HepG2 (cell line): ENCODE results near the gene DMRT1. TPM values are rescaled to one million over a fixed set of nuclear protein-coding genes. Genes with fewer than 3 reads are reported as not detected.

Source experiments
- ATAC-seq: fragments of 200-7000 bp; cut with Tn5 transposase; 3 replicates; pipeline ENCODE4 v1.9.1; 2020; ENCODE audit warnings: mild to moderate bottlenecking, moderate library complexity
- BruUV-seq: library from RNA; stranded (reverse); fragments of 400-500 nt; replicated peaks from 2 replicates; lab custom pipeline; 2021; lab: Mats Ljungman, UMichigan
- CTCF ChIA-PET: fragments of 300-600 bp; formaldehyde crosslinking; extraction: SDS; loops from one replicate; lab custom pipeline; 2021; ENCODE audit warnings: low total read pairs, inconsistent platforms, low intra/inter-chr PET ratio; lab: Yijun Ruan, JAX
- POLR2A ChIA-PET: fragments of 350-600 bp; sonication (Branson Sonifier 250); formaldehyde crosslinking; loops from one replicate; lab custom pipeline; 2020; ENCODE audit warnings: antibody characterized with exemption, inconsistent platforms; lab: Yijun Ruan, JAX
- DNase-seq: peaks from one replicate; pipeline ENCODE4 v3.0.0-alpha.2; 2015; ENCODE audit warnings: low spot score
- FAIRE-seq: peaks from 3 replicates; lab custom pipeline; 2011; peaks lifted over from hg19 to GRCh38; lab: Jason Lieb, UNC
- H2AFZ ChIP-seq: one replicate; pipeline ENCODE4 v1.6.1; 2011; ENCODE audit warnings: low read length, inconsistent platforms
- H3K27ac ChIP-seq: fragments of 300-600 bp; 3 replicates; pipeline ENCODE4 v1.8.0; 2011; ENCODE audit warnings: mixed run types, mild to moderate bottlenecking, mixed read lengths, low read length, inconsistent platforms; ENCODE audit not compliant: insufficient read depth; ENCODE audit errors: extremely low read length
- H3K27me3 ChIP-seq, 2 experiments: fragments of 200-600 bp in 1 of 2; 2 replicates in 1 of 2; 3 replicates in 1 of 2; pipeline versions ENCODE4 v1.6.0 to v1.8.0; 2011; ENCODE audit warnings: low read length in 2 of 2, mild to moderate bottlenecking in 2 of 2, moderate library complexity in 2 of 2, inconsistent platforms in 1 of 2; ENCODE audit not compliant: insufficient read depth in 2 of 2, control insufficient read depth in 1 of 2
- H3K36me3 ChIP-seq, 2 experiments: fragments of 200-600 bp in 1 of 2; replicated peaks in 1 of 2; 2 replicates in 1 of 2; 3 replicates in 1 of 2; pipeline versions ENCODE4 v1.5.1 to v1.8.0; 2011; ENCODE audit warnings: low read length in 2 of 2, inconsistent platforms in 1 of 2; ENCODE audit not compliant: insufficient read depth in 2 of 2, control insufficient read depth in 1 of 2
- H3K4me1 ChIP-seq: 2 replicates; pipeline ENCODE4 v1.5.1; 2012; ENCODE audit warnings: low read length, inconsistent platforms; ENCODE audit not compliant: insufficient read depth
- H3K4me2 ChIP-seq: 2 replicates; pipeline ENCODE4 v1.6.0; 2011; ENCODE audit warnings: low read depth, low read length, inconsistent platforms
- H3K4me3 ChIP-seq, 3 experiments: fragments of 200-600 bp in 1 of 3; sonication (generic), shearing (Covaris generic) in 1 of 3; replicated peaks in 1 of 3; 2 replicates each; pipeline ENCODE4 v1.5.1; 2011 to 2016; ENCODE audit warnings: low read length in 3 of 3, inconsistent platforms in 2 of 3, low read depth in 2 of 3, mild to moderate bottlenecking in 2 of 3, control low read depth in 1 of 3, mixed read lengths in 1 of 3; ENCODE audit not compliant: insufficient read depth in 1 of 3
- H3K79me2 ChIP-seq: one replicate; pipeline ENCODE4 v1.6.1; 2011; ENCODE audit warnings: low read length, inconsistent platforms; ENCODE audit not compliant: insufficient read depth
- H3K9ac ChIP-seq: 2 replicates; pipeline ENCODE4 v1.6.0; 2011; ENCODE audit warnings: mild to moderate bottlenecking, low read depth, low read length, inconsistent platforms; ENCODE audit not compliant: insufficient read depth
- H3K9me3 ChIP-seq: 2 replicates; pipeline ENCODE4 v1.5.1; 2012; ENCODE audit warnings: mild to moderate bottlenecking, low read length
- H4K20me1 ChIP-seq: 2 replicates; pipeline ENCODE4 v1.6.0; 2011; ENCODE audit warnings: inconsistent platforms, mild to moderate bottlenecking, low read length, moderate library complexity; ENCODE audit not compliant: insufficient read depth
- CENPX ChIP-seq: sonication (generic); formaldehyde crosslinking; IDR thresholded peaks from 2 replicates; pipeline ENCODE4 v1.9.0; 2021; ENCODE audit warnings: mild to moderate bottlenecking, missing genetic modification reagents, moderate library complexity
- KAT2B ChIP-seq: fragments of 150-350 bp; IDR thresholded peaks from 2 replicates; pipeline ENCODE4 v1.6.1; 2014; ENCODE audit warnings: low read depth, low read length, borderline replicate concordance
- RNF2 ChIP-seq: fragments of 450-650 bp; conservative IDR thresholded peaks from 2 replicates; pipeline ENCODE4 v1.6.1; 2016; ENCODE audit warnings: low read depth
- ZBTB25 ChIP-seq: IDR thresholded peaks from 2 replicates; pipeline ENCODE4 v1.6.1; 2018; ENCODE audit warnings: missing genetic modification reagents
- ZFP91 ChIP-seq: sonication (generic); formaldehyde crosslinking; IDR thresholded peaks from 2 replicates; pipeline ENCODE4 v1.9.0; 2022; ENCODE audit warnings: missing genetic modification reagents, mild to moderate bottlenecking, borderline replicate concordance
- ZNF121 ChIP-seq: sonication (generic); formaldehyde crosslinking; IDR thresholded peaks from 2 replicates; pipeline ENCODE4 v1.5.0; 2020; ENCODE audit warnings: mild to moderate bottlenecking, missing genetic modification reagents
- ZNF569 ChIP-seq: sonication (generic); formaldehyde crosslinking; IDR thresholded peaks from 2 replicates; pipeline ENCODE4 v1.5.0; 2020; ENCODE audit warnings: mild to moderate bottlenecking, missing genetic modification reagents, moderate library complexity, borderline replicate concordance
- ZNF629 ChIP-seq: sonication (generic); formaldehyde crosslinking; conservative IDR thresholded peaks from 2 replicates; pipeline ENCODE4 v1.5.0; 2020; ENCODE audit warnings: missing genetic modification reagents
- ZNF710 ChIP-seq: sonication (generic); formaldehyde crosslinking; IDR thresholded peaks from 2 replicates; pipeline ENCODE4 v1.5.0; 2020; ENCODE audit warnings: mild to moderate bottlenecking, missing genetic modification reagents, borderline replicate concordance
- ZNF850 ChIP-seq: sonication (generic); formaldehyde crosslinking; conservative IDR thresholded peaks from 2 replicates; pipeline ENCODE4 v1.9.0; 2021; ENCODE audit warnings: mild to moderate bottlenecking, missing genetic modification reagents
- WGBS: methylation state at CpG from one replicate; pipeline ENCODE4 v1.1.6; 2017; ENCODE audit warnings: low lambda C conversion rate; 5-methylcytosine and 5-hydroxymethylcytosine counted together
- in situ Hi-C: cut with HindIII; loops from 2 replicates; pipeline ENCODE4 v1.10.0; 2017; ENCODE audit warnings: low pct_unique_long_range_greater_than_20kb; ENCODE audit not compliant: extremely low pct_ligation_motif_present
- intact Hi-C: fragments of 100-400 bp; cut with micrococcal nuclease; formaldehyde crosslinking; loops from one replicate; pipeline ENCODE4 v1.10.0; 2022; ENCODE audit not compliant: unreplicated experiment
- polyA plus RNA-seq, 8 experiments: library from polyadenylated mRNA; depleted of rRNA in 3 of 8; stranded (reverse) in 7 of 8; unstranded in 1 of 8; fragments of >200 nt; fragmentation: Illumina TruSeq in 4 of 8; extraction: Trizol in 4 of 8; gene quantifications; 2 replicates each; pipeline versions ENCODE4 v1.2.1 to v1.2.3, GENCODE V29; 2011 to 2016; ENCODE audit warnings: low read depth in 4 of 8, missing spikeins in 1 of 8, mixed read lengths in 1 of 8; ENCODE audit not compliant: insufficient read depth in 1 of 8
- total RNA-seq, 5 experiments: library from RNA; depleted of rRNA; stranded (reverse); fragments of >200 nt; fragmentation: Illumina TruSeq; extraction: Trizol; gene quantifications; 2 replicates each; pipeline ENCODE4 v1.2.3, GENCODE V29; 2016; ENCODE audit warnings: low read depth in 1 of 5

The DMRT1 gene
- total and polyA plus RNA-seq, 2 of the 13 experiments (the other 11 are each of a cell fraction or from before 2014, with no cell fraction given) = not detected

GRCh38 chr9:811106-811531 lies 30.4 kb upstream of the DMRT1 start:
- Histone ChIP-seq H3K9me3 (no peaks in the 10 kb centered on the region), H3K9ac (no peak overlapping the region), H3K79me2 (no peaks in the 10 kb centered on the region), H3K4me3 (no peak overlapping the region), H4K20me1 (no peaks in the 10 kb centered on the region), H3K4me2 (no peak overlapping the region), H3K27me3 (no peaks in the 10 kb centered on the region), H3K27ac (no peak overlapping the region), H3K36me3 (no peaks in the 10 kb centered on the region), H3K4me1 (no peaks in the 10 kb centered on the region), H2AFZ (no peak overlapping the region)
- CTCF ChIA-PET = no interaction called here
- DNase-seq (no peak), FAIRE-seq (no peak), ATAC-seq (no peak)
- no TSS peak for BruUV-seq
- in situ Hi-C loops (no loop called here), intact Hi-C loops (no loop called here)
- TF ChIP-seq ZNF629 (CRISPR knock-in tag) (no peak), ZNF710 (no peak), ZNF850 (CRISPR knock-in tag) (no peak), RNF2 (no peak), CENPX (CRISPR knock-in tag) (no peak), ZNF569 (CRISPR knock-in tag) (no peak)
- POLR2A ChIA-PET = interaction anchor here (0.5 kb wide), 1 partner anchor 15 kb away, joined by 4 read pairs; no protein-coding TSS in a partner anchor
- WGBS = 29% methylated on average over 6 of the region's 6 CpGs

- Histone ChIP-seq H3K4me3 (no peak overlapping the region), H2AFZ (no peak overlapping the region), H4K20me1 (no peaks in the 10 kb centered on the region), H3K9ac (no peak overlapping the region), H3K4me2 (no peak overlapping the region), H3K27ac (no peak overlapping the region), H3K27me3 (no peaks in the 10 kb centered on the region; a peak in 1 of 5 replicates), H3K36me3 (no peaks in the 10 kb centered on the region), H3K79me2 (no peaks in the 10 kb centered on the region), H3K9me3 (no peaks in the 10 kb centered on the region), H3K4me1 (no peaks in the 10 kb centered on the region)
- ATAC-seq (no peak), DNase-seq (no peak), FAIRE-seq (no peak)
- ChIA-PET CTCF (no interaction called here), POLR2A (no interaction called here)
- BruUV-seq = no TSS peak
- WGBS = 27% methylated on average over 3 of the region's 3 CpGs
- in situ Hi-C loops (no loop called here), intact Hi-C loops (no loop called here)
- TF ChIP-seq KAT2B (no peak), ZFP91 (CRISPR knock-in tag) (no peak), ZBTB25 (CRISPR knock-in tag) (no peak), ZNF121 (CRISPR knock-in tag) (no peak)
Measured at GRCh38 chr9:818958-819357, 22.5 kb upstream of the DMRT1 start.
